AG04450 (cell line): Measurements from ENCODE around the gene SH3RF2. TPM values are rescaled to one million over a fixed set of nuclear protein-coding genes. Genes with fewer than 3 reads are reported as not detected.

Source experiments
- CTCF ChIA-PET: fragments of 300-600, 350-600 bp; formaldehyde crosslinking; extraction: SDS; loops from one replicate; lab custom pipeline; 2022; ENCODE audit warnings: antibody characterized with exemption, inconsistent platforms; lab: Charles Lee
- POLR2A ChIA-PET: fragments of 350-600 bp; formaldehyde crosslinking; extraction: SDS; loops from one replicate; lab custom pipeline; 2021; ENCODE audit warnings: antibody characterized with exemption, inconsistent platforms; lab: Yijun Ruan, JAX
- DNase-seq: peaks from one replicate; pipeline ENCODE4 v3.0.0-alpha.2; 2011; ENCODE audit warnings: low read depth, low spot score
- H3K27ac ChIP-seq: one replicate; pipeline ENCODE4 v1.5.1; 2012; ENCODE audit warnings: low read depth, low read length, control low read depth
- H3K27me3 ChIP-seq: one replicate; pipeline ENCODE4 v1.6.0; 2012; ENCODE audit warnings: low read length; ENCODE audit not compliant: control insufficient read depth, insufficient read depth
- H3K4me3 ChIP-seq: 2 replicates; pipeline ENCODE4 v1.5.1; 2011; ENCODE audit warnings: mild to moderate bottlenecking, low read depth, low read length, control low read depth
- H3K9me3 ChIP-seq: 2 replicates; pipeline ENCODE4 v1.5.1; 2012; ENCODE audit warnings: low read length; ENCODE audit not compliant: control insufficient read depth, insufficient read depth
- polyA plus RNA-seq: library from polyadenylated mRNA; depleted of rRNA; stranded (reverse); fragments of >200 nt; gene quantifications from 2 replicates; pipeline ENCODE4 v1.2.3, GENCODE V29; 2011; rRNA removed
- TF ChIP-seq, protein P1 (sequence below): IDR thresholded peaks from 2 replicates; pipeline ENCODE4 v1.5.1; 2011; ENCODE audit warnings: low read depth, low read length, control low read depth, inconsistent platforms

Gene SH3RF2
- polyA plus RNA-seq, 1 experiment, result 0.87 TPM

DNA sequence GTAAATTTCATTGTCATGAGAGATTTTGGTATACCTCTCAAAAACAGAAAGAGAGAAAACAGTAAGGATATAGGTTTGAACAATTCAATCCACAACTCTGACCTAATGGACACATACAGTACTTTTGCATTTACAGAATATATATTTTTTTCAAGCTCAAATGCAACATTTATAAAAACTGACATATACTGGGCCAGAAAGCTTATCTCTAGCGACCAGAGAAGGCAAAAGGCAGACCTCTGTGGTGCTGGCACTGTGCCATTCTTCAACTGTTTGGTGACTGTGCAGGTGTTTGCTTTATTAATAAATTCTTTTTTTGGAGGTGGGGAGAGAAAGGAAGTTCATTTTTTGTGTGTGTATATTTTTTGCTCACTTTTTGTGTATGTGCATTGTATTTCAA lies 175.0 kb downstream of the SH3RF2 start:
- DNase-seq, result no peak
- Histone ChIP-seq H3K9me3 (no peaks in the 10 kb centered on the region), H3K27ac (no peak overlapping the region), H3K27me3 (no peaks in the 10 kb centered on the region), H3K4me3 (no peak overlapping the region)
- POLR2A ChIA-PET, result no interaction called here
- CTCF ChIA-PET, result no interaction called here
- TF ChIP-seq, protein P1, sequence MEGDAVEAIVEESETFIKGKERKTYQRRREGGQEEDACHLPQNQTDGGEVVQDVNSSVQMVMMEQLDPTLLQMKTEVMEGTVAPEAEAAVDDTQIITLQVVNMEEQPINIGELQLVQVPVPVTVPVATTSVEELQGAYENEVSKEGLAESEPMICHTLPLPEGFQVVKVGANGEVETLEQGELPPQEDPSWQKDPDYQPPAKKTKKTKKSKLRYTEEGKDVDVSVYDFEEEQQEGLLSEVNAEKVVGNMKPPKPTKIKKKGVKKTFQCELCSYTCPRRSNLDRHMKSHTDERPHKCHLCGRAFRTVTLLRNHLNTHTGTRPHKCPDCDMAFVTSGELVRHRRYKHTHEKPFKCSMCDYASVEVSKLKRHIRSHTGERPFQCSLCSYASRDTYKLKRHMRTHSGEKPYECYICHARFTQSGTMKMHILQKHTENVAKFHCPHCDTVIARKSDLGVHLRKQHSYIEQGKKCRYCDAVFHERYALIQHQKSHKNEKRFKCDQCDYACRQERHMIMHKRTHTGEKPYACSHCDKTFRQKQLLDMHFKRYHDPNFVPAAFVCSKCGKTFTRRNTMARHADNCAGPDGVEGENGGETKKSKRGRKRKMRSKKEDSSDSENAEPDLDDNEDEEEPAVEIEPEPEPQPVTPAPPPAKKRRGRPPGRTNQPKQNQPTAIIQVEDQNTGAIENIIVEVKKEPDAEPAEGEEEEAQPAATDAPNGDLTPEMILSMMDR, result no peak

GRCh38 chr5:146112476-146112875 lies 176.1 kb downstream of the SH3RF2 start:
- CTCF ChIA-PET, result interaction anchor here (1.6 kb wide), 1 partner anchor 18 kb away, joined by 8 read pairs; no protein-coding TSS in a partner anchor
- Histone ChIP-seq H3K4me3 (no peak overlapping the region), H3K9me3 (no peaks in the 10 kb centered on the region), H3K27me3 (no peaks in the 10 kb centered on the region), H3K27ac (no peak overlapping the region)
- TF ChIP-seq, protein P1, result no peak
- no peak for DNase-seq
- POLR2A ChIA-PET, result no interaction called here

Other genes with a start within 250 kb of the SH3RF2 start
- 3.9 and 5.4 TPM in 2 replicates for gene PRELID2, start 101.2 kb upstream of the SH3RF2 start, polyA plus RNA-seq
- gene GRXCR2, start 63.6 kb upstream of the SH3RF2 start, polyA plus RNA-seq, result not detected in 2 replicates
- 0.15 TPM in 1 of 2 replicates, not detected in the other for gene PLAC8L1, start 169.0 kb downstream of the SH3RF2 start, polyA plus RNA-seq
- gene LARS1, start 246.1 kb downstream of the SH3RF2 start, polyA plus RNA-seq, result 30.5 and 37.3 TPM in 2 replicates